Right lobe of liver (tissue), 4 donors: ENCODE data around the gene TMEM253.

Experiments used
- POLR2A ChIP-seq: fragments of 450-650 bp; IDR thresholded peaks from one replicate; pipeline ENCODE4 v1.6.1; 2017; ENCODE audit warnings: antibody characterized with exemption, mild to moderate bottlenecking
- TF ChIP-seq, protein P1 (sequence below), 4 donors: fragments of 200-600 bp in 3 of 4; fragments of 450-650 bp in 1 of 4; IDR thresholded peaks; one replicate each; pipeline versions ENCODE4 v1.5.1 to v1.8.0; 2016 to 2022; ENCODE audit warnings: antibody characterized with exemption in 4 of 4, mild to moderate bottlenecking in 2 of 4
- donor health status: DM: no; HTN: no; CAD: no.
- donor health status: DM: no; HTN: no; CAD: no.
- donor health status: DM: no; HTN: yes; CAD: no.

DNA sequence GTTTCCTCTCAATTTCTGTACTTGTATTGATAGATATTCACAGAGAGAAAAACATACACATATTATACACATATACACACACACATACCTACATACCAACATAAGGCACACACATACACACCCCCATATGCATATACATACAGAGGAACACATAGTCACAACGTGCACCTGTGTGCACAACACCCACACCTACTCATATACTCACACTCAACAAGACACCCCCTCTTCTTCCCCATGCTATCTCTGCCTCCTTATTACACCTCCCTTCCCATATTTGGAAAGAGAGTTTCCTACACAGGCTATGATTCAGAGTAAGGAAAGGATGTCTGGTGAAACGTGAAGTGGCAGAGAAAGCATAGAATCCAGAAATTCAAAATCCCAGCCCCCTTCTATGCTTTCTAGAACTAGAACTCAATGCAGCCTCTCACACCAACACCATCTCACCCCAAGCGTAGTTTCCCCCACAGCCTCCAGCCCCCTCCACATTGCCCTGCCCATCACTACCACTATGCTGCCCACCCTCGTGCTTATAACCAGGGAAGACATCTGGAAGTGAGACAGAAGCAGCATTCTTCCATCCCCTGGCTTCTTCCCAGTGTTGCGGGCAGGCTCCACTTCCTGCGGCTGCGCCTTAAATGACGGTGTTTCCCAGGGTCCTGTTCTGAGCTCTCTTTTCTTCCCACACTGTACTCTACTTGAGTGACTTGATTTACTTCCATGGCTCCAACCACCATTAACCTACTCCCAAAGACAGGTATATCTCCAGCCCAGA lies 40.8 kb upstream of the TMEM253 start:
- no peak for TF ChIP-seq POLR2A
- TF ChIP-seq, protein P1, sequence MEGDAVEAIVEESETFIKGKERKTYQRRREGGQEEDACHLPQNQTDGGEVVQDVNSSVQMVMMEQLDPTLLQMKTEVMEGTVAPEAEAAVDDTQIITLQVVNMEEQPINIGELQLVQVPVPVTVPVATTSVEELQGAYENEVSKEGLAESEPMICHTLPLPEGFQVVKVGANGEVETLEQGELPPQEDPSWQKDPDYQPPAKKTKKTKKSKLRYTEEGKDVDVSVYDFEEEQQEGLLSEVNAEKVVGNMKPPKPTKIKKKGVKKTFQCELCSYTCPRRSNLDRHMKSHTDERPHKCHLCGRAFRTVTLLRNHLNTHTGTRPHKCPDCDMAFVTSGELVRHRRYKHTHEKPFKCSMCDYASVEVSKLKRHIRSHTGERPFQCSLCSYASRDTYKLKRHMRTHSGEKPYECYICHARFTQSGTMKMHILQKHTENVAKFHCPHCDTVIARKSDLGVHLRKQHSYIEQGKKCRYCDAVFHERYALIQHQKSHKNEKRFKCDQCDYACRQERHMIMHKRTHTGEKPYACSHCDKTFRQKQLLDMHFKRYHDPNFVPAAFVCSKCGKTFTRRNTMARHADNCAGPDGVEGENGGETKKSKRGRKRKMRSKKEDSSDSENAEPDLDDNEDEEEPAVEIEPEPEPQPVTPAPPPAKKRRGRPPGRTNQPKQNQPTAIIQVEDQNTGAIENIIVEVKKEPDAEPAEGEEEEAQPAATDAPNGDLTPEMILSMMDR (IDR thresholded peaks at IDR 0.05) = no peak
